Activated naive CD8-positive, alpha-beta T cell treated with anti-CD3 and anti-CD28 coated beads, Interleukin-2, amount 10 ng/mL, durations not matched to agents 7 days and 5 days (primary cell): Measurements from ENCODE around the gene AFF1. TPM values are rescaled to one million over a fixed set of nuclear protein-coding genes. Genes with fewer than 3 reads are reported as not detected.
A peak's percentile ranks its signal among the peaks of the same experiment; 100 is the strongest.

Source experiments
- ATAC-seq: fragments of 150-1000 bp; cut with Tn5 transposase; one replicate; pipeline ENCODE4 v1.10.0; 2021; ENCODE audit warnings: low read depth, moderate library complexity
- POLR2A ChIA-PET: fragments of 350-600 bp; sonication (Branson Sonifier 250); formaldehyde crosslinking; loops from one replicate; lab custom pipeline; 2021; ENCODE audit warnings: antibody characterized with exemption; lab: Charles Lee
- DNase-seq: peaks from one replicate; pipeline ENCODE4 v3.0.0; 2021
- H3K27ac Mint-ChIP-seq: one replicate; pipeline ENCODE4 v1.8.0; 2022; ENCODE audit warnings: mild to moderate bottlenecking, mixed read lengths
- H3K27me3 Mint-ChIP-seq: one replicate; pipeline ENCODE4 v1.8.0; 2022; ENCODE audit warnings: mild to moderate bottlenecking, moderate library complexity, mixed read lengths
- H3K36me3 Mint-ChIP-seq: one replicate; pipeline ENCODE4 v1.8.0; 2021; ENCODE audit warnings: mild to moderate bottlenecking, mixed read lengths
- H3K4me1 Mint-ChIP-seq: one replicate; pipeline ENCODE4 v1.8.0; 2021; ENCODE audit warnings: mixed read lengths
- H3K4me3 Mint-ChIP-seq: one replicate; pipeline ENCODE4 v1.8.0; 2022; ENCODE audit warnings: mild to moderate bottlenecking, moderate library complexity, mixed read lengths
- H3K9me3 Mint-ChIP-seq: one replicate; pipeline ENCODE4 v1.8.0; 2021; ENCODE audit warnings: mixed read lengths
- total RNA-seq, 2 experiments: library from RNA; stranded (reverse); gene quantifications; one replicate each; pipeline ENCODE4 v1.2.3, GENCODE V29; 2021

AFF1 gene
- total RNA-seq, 2 experiments from 2014 or later = 57.1 to 62.5 TPM

GRCh38 chr4:87117051-87117731 is 182.4 kb downstream of the AFF1 start:
- H3K27me3 Mint-ChIP-seq = no peaks in the 10 kb centered on the region
- no peaks in the 10 kb centered on the region for H3K9me3 Mint-ChIP-seq
- no peak overlapping the region for H3K27ac Mint-ChIP-seq
- peaks cover 6% of the 10 kb centered on the region for H3K4me1 Mint-ChIP-seq
- DNase-seq (no peak), ATAC-seq (no peak)
- POLR2A ChIA-PET = interaction anchor here (0.7 kb wide), 1 partner anchor 20 kb away, joined by 3 read pairs; no protein-coding TSS in a partner anchor
- peaks cover 33% of the 10 kb centered on the region for H3K36me3 Mint-ChIP-seq
- no peak overlapping the region for H3K4me3 Mint-ChIP-seq

- POLR2A ChIA-PET = no interaction called here
- H3K9me3 Mint-ChIP-seq = no peaks in the 10 kb centered on the region
- DNase-seq = no peak
- no peaks in the 10 kb centered on the region for H3K27me3 Mint-ChIP-seq
- no peak overlapping the region for H3K27ac Mint-ChIP-seq
- ATAC-seq = no peak
- H3K4me3 Mint-ChIP-seq = no peak overlapping the region
- peaks cover 32% of the 10 kb centered on the region for H3K36me3 Mint-ChIP-seq
- H3K4me1 Mint-ChIP-seq = peaks cover 9% of the 10 kb centered on the region
Observed at GRCh38 chr4:87117732-87118075, 182.9 kb downstream of the AFF1 start.

GRCh38 chr4:87118421-87118820 is 183.6 kb downstream of the AFF1 start:
- no peak overlapping the region for H3K27ac Mint-ChIP-seq

GRCh38 chr4:87118826-87119225 is 184.0 kb downstream of the AFF1 start:
- POLR2A ChIA-PET = interaction anchor here (1.1 kb wide), 1 partner anchor 184 kb away, joined by 3 read pairs; the partner anchor contains the start of gene AFF1

More at GRCh38 chr4:87118421-87118820, 183.6 kb downstream of the AFF1 start:
- Mint-ChIP-seq H3K27me3 (no peaks in the 10 kb centered on the region), H3K4me3 (no peak overlapping the region), H3K36me3 (peaks cover 32% of the 10 kb centered on the region), H3K4me1 (peaks cover 9% of the 10 kb centered on the region), H3K9me3 (no peaks in the 10 kb centered on the region)
- POLR2A ChIA-PET = interaction anchor here (1.1 kb wide), 1 partner anchor 184 kb away, joined by 3 read pairs; the partner anchor contains the start of gene AFF1
- no peak for DNase-seq
- ATAC-seq = no peak

GRCh38 chr4:87120010-87120409 is 185.2 kb downstream of the AFF1 start:
- Mint-ChIP-seq H3K36me3 (peaks cover 33% of the 10 kb centered on the region), H3K4me1 (peaks cover 9% of the 10 kb centered on the region), H3K4me3 (no peak overlapping the region), H3K9me3 (no peaks in the 10 kb centered on the region), H3K27me3 (no peaks in the 10 kb centered on the region), H3K27ac (no peak overlapping the region)
- no peak for ATAC-seq
- POLR2A ChIA-PET = no interaction called here
- no peak for DNase-seq

More at GRCh38 chr4:87118826-87119225, 184.0 kb downstream of the AFF1 start:
- Mint-ChIP-seq H3K27me3 (no peaks in the 10 kb centered on the region), H3K27ac (no peak overlapping the region), H3K4me3 (no peak overlapping the region), H3K36me3 (peaks cover 32% of the 10 kb centered on the region), H3K9me3 (no peaks in the 10 kb centered on the region), H3K4me1 (peaks cover 9% of the 10 kb centered on the region)
- ATAC-seq = peak; percentile 61
- no peak for DNase-seq

GRCh38 chr4:87120411-87121162 is 185.8 kb downstream of the AFF1 start:
- Mint-ChIP-seq H3K9me3 (no peaks in the 10 kb centered on the region), H3K27me3 (no peaks in the 10 kb centered on the region), H3K27ac (no peak overlapping the region), H3K4me3 (no peak overlapping the region), H3K36me3 (peaks cover 35% of the 10 kb centered on the region), H3K4me1 (peaks cover 9% of the 10 kb centered on the region)
- POLR2A ChIA-PET = no interaction called here
- ATAC-seq (no peak), DNase-seq (no peak)

- H3K9me3 Mint-ChIP-seq = no peaks in the 10 kb centered on the region
- no peak for DNase-seq
- POLR2A ChIA-PET = no interaction called here
- peaks cover 36% of the 10 kb centered on the region for H3K36me3 Mint-ChIP-seq
- no peaks in the 10 kb centered on the region for H3K27me3 Mint-ChIP-seq
- H3K4me3 Mint-ChIP-seq = no peak overlapping the region
- H3K27ac Mint-ChIP-seq = no peak overlapping the region
- no peak for ATAC-seq
- H3K4me1 Mint-ChIP-seq = peaks cover 9% of the 10 kb centered on the region
Observed at GRCh38 chr4:87121341-87122065, 186.7 kb downstream of the AFF1 start.

GRCh38 chr4:87122252-87122651 is 187.4 kb downstream of the AFF1 start:
- ATAC-seq = no peak
- Mint-ChIP-seq H3K27ac (no peak overlapping the region), H3K4me3 (no peak overlapping the region), H3K9me3 (no peaks in the 10 kb centered on the region), H3K27me3 (no peaks in the 10 kb centered on the region), H3K36me3 (peaks cover 32% of the 10 kb centered on the region), H3K4me1 (peaks cover 9% of the 10 kb centered on the region)
- DNase-seq = no peak
- POLR2A ChIA-PET = no interaction called here

- Mint-ChIP-seq H3K27me3 (no peaks in the 10 kb centered on the region), H3K9me3 (no peaks in the 10 kb centered on the region), H3K36me3 (peaks cover 30% of the 10 kb centered on the region), H3K4me3 (no peak overlapping the region), H3K27ac (no peak overlapping the region), H3K4me1 (peaks cover 8% of the 10 kb centered on the region)
- DNase-seq = no peak
- ATAC-seq = no peak
- POLR2A ChIA-PET = no interaction called here
Observed at GRCh38 chr4:87126056-87126455, 191.2 kb downstream of the AFF1 start.

GRCh38 chr4:87128006-87128705 is 193.3 kb downstream of the AFF1 start:
- DNase-seq (no peak), ATAC-seq (no peak)
- H3K4me1 Mint-ChIP-seq = peaks cover 2% of the 10 kb centered on the region
- no peaks in the 10 kb centered on the region for H3K27me3 Mint-ChIP-seq
- peaks cover 35% of the 10 kb centered on the region for H3K36me3 Mint-ChIP-seq
- no peak overlapping the region for H3K4me3 Mint-ChIP-seq
- no peaks in the 10 kb centered on the region for H3K9me3 Mint-ChIP-seq
- POLR2A ChIA-PET = no interaction called here
- H3K27ac Mint-ChIP-seq = no peak overlapping the region

- Mint-ChIP-seq H3K27me3 (no peaks in the 10 kb centered on the region), H3K4me3 (no peak overlapping the region), H3K27ac (no peak overlapping the region), H3K36me3 (peaks cover 45% of the 10 kb centered on the region), H3K9me3 (no peaks in the 10 kb centered on the region), H3K4me1 (peaks cover 5% of the 10 kb centered on the region)
- POLR2A ChIA-PET = no interaction called here
- no peak for DNase-seq
- ATAC-seq = no peak
Observed at GRCh38 chr4:87129681-87130080, 194.9 kb downstream of the AFF1 start.

GRCh38 chr4:87130985-87131703 is 196.3 kb downstream of the AFF1 start:
- H3K9me3 Mint-ChIP-seq = no peaks in the 10 kb centered on the region
- no peaks in the 10 kb centered on the region for H3K27me3 Mint-ChIP-seq
- ATAC-seq = no peak
- DNase-seq = no peak
- POLR2A ChIA-PET = no interaction called here
- no peak overlapping the region for H3K27ac Mint-ChIP-seq
- peaks cover 43% of the 10 kb centered on the region for H3K36me3 Mint-ChIP-seq
- H3K4me1 Mint-ChIP-seq = peaks cover 5% of the 10 kb centered on the region
- no peak overlapping the region for H3K4me3 Mint-ChIP-seq
